Activated CD8-positive, alpha-beta T cell treated with anti-CD3 and anti-CD28 coated beads, Interleukin-2, amount 10 ng/mL, durations not matched to agents 7 days and 5 days (primary cell): ENCODE measurements around the gene ZNF319. TPM values are rescaled to one million over a fixed set of nuclear protein-coding genes. Genes with fewer than 3 reads are reported as not detected.

Source experiments
- ATAC-seq: fragments of 150-1000 bp; cut with Tn5 transposase; one replicate; pipeline ENCODE4 v1.10.0; 2021; ENCODE audit warnings: moderate library complexity
- CTCF ChIA-PET: fragments of 350-600 bp; sonication (Branson Sonifier 250); formaldehyde crosslinking; loops from one replicate; lab custom pipeline; 2021; ENCODE audit warnings: antibody characterized with exemption; lab: Charles Lee
- POLR2A ChIA-PET: fragments of 350-600 bp; sonication (Branson Sonifier 250); formaldehyde crosslinking; loops from one replicate; lab custom pipeline; 2021; ENCODE audit warnings: antibody characterized with exemption; lab: Charles Lee
- DNase-seq: peaks from one replicate; pipeline ENCODE4 v3.0.0-alpha.2; 2020
- H3K27ac Mint-ChIP-seq: one replicate; pipeline ENCODE4 v1.8.0; 2021; ENCODE audit warnings: mild to moderate bottlenecking, mixed read lengths
- H3K27me3 Mint-ChIP-seq: one replicate; pipeline ENCODE4 v1.8.0; 2021; ENCODE audit warnings: low read depth, mixed read lengths
- H3K36me3 Mint-ChIP-seq: one replicate; pipeline ENCODE4 v1.8.0; 2021; ENCODE audit warnings: low read depth, mixed read lengths
- H3K4me1 Mint-ChIP-seq: one replicate; pipeline ENCODE4 v1.8.0; 2021; ENCODE audit warnings: low read depth, mixed read lengths
- H3K4me3 Mint-ChIP-seq: one replicate; pipeline ENCODE4 v1.8.0; 2021; ENCODE audit warnings: mild to moderate bottlenecking, mixed read lengths
- H3K9me3 Mint-ChIP-seq: one replicate; pipeline ENCODE4 v1.8.0; 2022; ENCODE audit warnings: mixed read lengths; ENCODE audit not compliant: insufficient read depth
- total RNA-seq, 2 experiments: library from RNA; stranded (reverse); gene quantifications; one replicate each; pipeline ENCODE4 v1.2.3, GENCODE V29; 2021

The ZNF319 gene
- total RNA-seq, 2 experiments from 2014 or later: 16.6 to 17.0 TPM

DNA sequence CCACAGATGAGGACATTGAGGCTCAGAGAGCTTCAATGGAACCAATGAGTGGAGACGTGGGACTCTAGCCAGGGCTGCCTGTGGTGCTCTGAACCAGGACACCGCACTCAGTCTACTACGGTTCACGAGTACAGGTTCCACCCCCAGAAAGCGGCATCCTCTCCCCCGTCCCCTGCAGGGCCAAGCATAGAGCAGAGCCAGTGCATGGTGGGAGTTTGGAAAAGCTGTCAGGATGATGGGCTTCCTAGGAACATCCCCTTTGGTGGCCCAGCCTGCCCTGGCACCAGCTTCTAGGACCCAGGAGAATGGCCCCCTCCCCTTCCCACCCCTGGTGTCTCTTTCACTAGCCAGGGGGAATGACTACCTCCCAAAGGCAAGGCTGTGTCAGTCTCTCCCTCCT is 8.4 kb downstream of the ZNF319 start:
- H3K27ac Mint-ChIP-seq: no peak overlapping the region
- ChIA-PET CTCF (no interaction called here), POLR2A (no interaction called here)
- peaks cover under 1% of the 10 kb centered on the region for H3K27me3 Mint-ChIP-seq
- no peaks in the 10 kb centered on the region for H3K9me3 Mint-ChIP-seq
- ATAC-seq: no peak
- peaks cover 22% of the 10 kb centered on the region for H3K4me1 Mint-ChIP-seq
- H3K4me3 Mint-ChIP-seq: no peak overlapping the region
- DNase-seq: no peak
- peaks cover 21% of the 10 kb centered on the region for H3K36me3 Mint-ChIP-seq

DNA sequence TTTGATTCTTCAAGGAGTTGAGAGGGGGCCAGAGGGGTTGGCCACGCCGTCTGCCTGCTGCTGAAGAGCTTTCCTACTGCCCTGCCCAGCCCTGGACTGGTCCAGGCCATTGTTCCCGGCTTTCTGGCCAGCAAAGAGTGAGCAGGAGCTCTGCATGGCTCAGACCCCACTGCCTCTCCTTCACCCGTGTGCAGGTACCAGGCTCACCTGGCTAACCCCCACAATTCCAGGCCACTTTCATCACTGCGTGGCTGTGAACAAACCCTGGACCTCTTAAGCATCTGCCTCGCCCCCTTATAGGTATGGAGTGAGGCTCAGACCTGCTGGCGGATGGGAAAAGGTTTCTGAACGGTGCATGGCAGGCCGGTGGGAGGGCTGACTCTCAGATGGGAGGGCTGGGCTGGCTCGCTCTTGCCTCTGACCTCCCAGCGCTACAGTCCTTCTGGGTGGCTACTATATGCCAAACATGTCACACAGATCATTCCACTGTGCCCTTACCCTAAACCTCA is 8.9 kb downstream of the ZNF319 start:
- no peak for ATAC-seq
- Mint-ChIP-seq H3K36me3 (peaks cover 19% of the 10 kb centered on the region), H3K27me3 (peaks cover 5% of the 10 kb centered on the region), H3K27ac (no peak overlapping the region), H3K9me3 (no peaks in the 10 kb centered on the region), H3K4me3 (no peak overlapping the region), H3K4me1 (peaks cover 21% of the 10 kb centered on the region)
- ChIA-PET POLR2A (no interaction called here), CTCF (no interaction called here)
- no peak for DNase-seq

GRCh38 chr16:57988929-57989328 is 11.5 kb downstream of the ZNF319 start:
- Mint-ChIP-seq H3K27ac (no peak overlapping the region), H3K36me3 (no peaks in the 10 kb centered on the region), H3K4me3 (no peak overlapping the region), H3K9me3 (no peaks in the 10 kb centered on the region), H3K27me3 (peaks cover 12% of the 10 kb centered on the region), H3K4me1 (peaks cover 11% of the 10 kb centered on the region)
- ATAC-seq (no peak), DNase-seq (no peak)
- CTCF ChIA-PET: interaction anchor here (1.5 kb wide), 1 partner anchor 11 kb away, joined by 5 read pairs; the partner anchor contains the start of gene ZNF319
- POLR2A ChIA-PET: interaction anchor here (2.0 kb wide), 1 partner anchor 12 kb away, joined by 8 read pairs; the partner anchor contains the start of genes USB1 and ZNF319

DNA sequence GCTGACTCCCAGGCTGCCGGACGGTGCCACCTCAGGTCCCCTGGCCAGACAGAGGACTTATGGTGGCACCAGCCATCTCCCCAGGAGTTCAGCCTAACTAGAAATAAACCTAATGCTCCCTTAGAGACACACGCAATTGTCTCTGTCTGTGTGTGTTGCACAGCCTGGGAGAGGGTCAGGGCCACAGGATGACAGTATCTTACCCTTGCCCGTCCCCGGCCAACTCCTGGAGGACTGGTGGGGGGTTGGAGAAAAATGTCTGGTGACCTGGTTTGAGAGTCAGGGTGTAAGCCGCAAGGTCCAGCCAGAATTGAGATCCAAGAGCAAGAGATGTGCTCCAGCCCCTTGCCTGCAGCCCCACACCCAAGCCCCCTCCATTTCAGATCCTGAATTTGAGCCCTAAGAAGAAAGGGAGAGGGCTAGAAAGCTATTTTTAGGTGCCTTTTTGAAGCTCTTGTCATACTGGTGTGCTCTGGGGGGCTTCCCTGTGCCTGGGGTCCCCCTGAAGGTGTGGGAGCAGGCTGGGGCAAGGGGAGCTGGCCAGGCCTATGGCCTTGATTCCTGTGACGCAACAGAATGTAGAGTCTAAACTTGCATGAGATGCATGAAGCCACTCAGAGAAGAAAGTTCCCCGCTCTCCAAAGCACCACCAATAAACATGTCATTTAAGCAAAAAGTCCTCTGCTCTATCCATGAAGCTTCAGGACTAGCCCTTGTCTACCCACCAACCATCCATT is 12.9 kb downstream of the ZNF319 start:
- H3K27ac Mint-ChIP-seq: no peak overlapping the region
- ChIA-PET POLR2A (interaction anchor here (1.3 kb wide), 1 partner anchor 11 kb away, joined by 3 read pairs; no protein-coding TSS in a partner anchor), CTCF (no interaction called here)
- peaks cover 11% of the 10 kb centered on the region for H3K4me1 Mint-ChIP-seq
- ATAC-seq (no peak), DNase-seq (no peak)
- H3K9me3 Mint-ChIP-seq: no peaks in the 10 kb centered on the region
- H3K27me3 Mint-ChIP-seq: peaks cover 12% of the 10 kb centered on the region
- no peaks in the 10 kb centered on the region for H3K36me3 Mint-ChIP-seq
- H3K4me3 Mint-ChIP-seq: no peak overlapping the region

GRCh38 chr16:57986196-57986595 is 14.3 kb downstream of the ZNF319 start:
- DNase-seq (no peak), ATAC-seq (no peak)
- ChIA-PET CTCF (no interaction called here), POLR2A (no interaction called here)
- peak overlapping the region; percentile 82 for H3K4me3 Mint-ChIP-seq
- H3K9me3 Mint-ChIP-seq: no peaks in the 10 kb centered on the region
- peaks cover 11% of the 10 kb centered on the region for H3K4me1 Mint-ChIP-seq
- no peak overlapping the region for H3K27ac Mint-ChIP-seq
- peaks cover 15% of the 10 kb centered on the region for H3K27me3 Mint-ChIP-seq
- H3K36me3 Mint-ChIP-seq: no peaks in the 10 kb centered on the region

GRCh38 chr16:57985204-57986181 is 15.0 kb downstream of the ZNF319 start:
- peak overlapping the region; percentile 82 for H3K4me3 Mint-ChIP-seq
- ChIA-PET POLR2A (no interaction called here), CTCF (interaction anchor here (1.3 kb wide), 1 partner anchor 14 kb away, joined by 9 read pairs; no protein-coding TSS in a partner anchor)
- no peaks in the 10 kb centered on the region for H3K9me3 Mint-ChIP-seq
- H3K27ac Mint-ChIP-seq: peak overlapping the region; percentile 39
- no peaks in the 10 kb centered on the region for H3K36me3 Mint-ChIP-seq
- DNase-seq: no peak
- H3K4me1 Mint-ChIP-seq: peaks cover 11% of the 10 kb centered on the region
- peak; percentile 69 for ATAC-seq
- peaks cover 15% of the 10 kb centered on the region for H3K27me3 Mint-ChIP-seq

- Mint-ChIP-seq H3K36me3 (no peaks in the 10 kb centered on the region), H3K27me3 (peaks cover 15% of the 10 kb centered on the region), H3K9me3 (no peaks in the 10 kb centered on the region), H3K4me1 (peaks cover 11% of the 10 kb centered on the region), H3K27ac (peak overlapping the region; percentile 39), H3K4me3 (peak overlapping the region; percentile 82)
- ATAC-seq (peak; percentile 98), DNase-seq (peak; percentile 92)
- POLR2A ChIA-PET: no interaction called here
- CTCF ChIA-PET: interaction anchor here (1.3 kb wide), 1 partner anchor 15 kb away, joined by 9 read pairs; no protein-coding TSS in a partner anchor
Measured at GRCh38 chr16:57984443-57985203, 15.8 kb downstream of the ZNF319 start.

GRCh38 chr16:57982385-57982784 is 18.1 kb downstream of the ZNF319 start:
- POLR2A ChIA-PET: no interaction called here
- ATAC-seq: no peak
- H3K4me1 Mint-ChIP-seq: peaks cover 11% of the 10 kb centered on the region
- no peaks in the 10 kb centered on the region for H3K36me3 Mint-ChIP-seq
- DNase-seq: no peak
- peaks cover 15% of the 10 kb centered on the region for H3K27me3 Mint-ChIP-seq
- H3K4me3 Mint-ChIP-seq: no peak overlapping the region
- H3K9me3 Mint-ChIP-seq: no peaks in the 10 kb centered on the region
- CTCF ChIA-PET: interaction anchor here (1.3 kb wide), 1 partner anchor 16 kb away, joined by 3 read pairs; no protein-coding TSS in a partner anchor
- no peak overlapping the region for H3K27ac Mint-ChIP-seq

- ATAC-seq (no peak), DNase-seq (no peak)
- CTCF ChIA-PET: interaction anchor here (1.3 kb wide), 1 partner anchor 17 kb away, joined by 3 read pairs; no protein-coding TSS in a partner anchor
- H3K27me3 Mint-ChIP-seq: peaks cover 11% of the 10 kb centered on the region
- no peaks in the 10 kb centered on the region for H3K36me3 Mint-ChIP-seq
- POLR2A ChIA-PET: no interaction called here
- peaks cover 11% of the 10 kb centered on the region for H3K4me1 Mint-ChIP-seq
- H3K27ac Mint-ChIP-seq: no peak overlapping the region
- no peaks in the 10 kb centered on the region for H3K9me3 Mint-ChIP-seq
- no peak overlapping the region for H3K4me3 Mint-ChIP-seq
Measured at GRCh38 chr16:57981636-57982035, 18.8 kb downstream of the ZNF319 start.

DNA sequence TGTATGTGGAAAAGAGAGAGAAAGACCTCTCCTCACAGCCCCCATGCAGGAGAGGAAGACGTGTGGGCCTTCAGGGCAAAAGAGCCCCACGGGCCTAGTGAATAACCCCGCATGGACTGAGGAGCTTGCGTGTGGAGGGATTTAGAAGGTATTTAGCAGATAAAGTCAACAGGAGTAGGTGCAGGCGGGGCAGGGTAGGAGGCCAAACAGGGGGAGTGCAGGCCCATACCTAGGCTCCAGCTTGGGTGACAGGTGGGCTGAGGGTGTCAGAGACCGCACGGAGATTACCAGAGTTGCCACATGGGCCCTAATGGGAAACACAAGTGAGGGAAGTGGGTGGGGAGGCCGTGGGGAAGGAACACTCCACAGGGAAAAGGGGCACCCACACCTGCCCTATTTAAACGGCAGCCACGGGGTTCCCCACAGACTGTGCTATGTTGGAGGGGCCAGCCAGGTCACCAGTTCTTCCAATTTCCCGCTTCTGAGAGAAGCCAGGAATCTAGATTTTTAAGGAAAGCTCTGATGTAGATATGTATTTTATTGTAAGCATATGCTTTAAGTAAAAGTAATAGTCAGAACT is 21.4 kb downstream of the ZNF319 start:
- Mint-ChIP-seq H3K4me3 (no peak overlapping the region), H3K4me1 (peaks cover under 1% of the 10 kb centered on the region), H3K27ac (no peak overlapping the region), H3K9me3 (no peaks in the 10 kb centered on the region), H3K36me3 (no peaks in the 10 kb centered on the region), H3K27me3 (peaks cover 3% of the 10 kb centered on the region)
- POLR2A ChIA-PET: no interaction called here
- CTCF ChIA-PET: interaction anchor here (1.3 to 2.0 kb wide), 2 partner anchors 13 to 21 kb away, joined by 3 to 9 read pairs; partner anchors contain the start of genes USB1 and ZNF319
- DNase-seq (no peak), ATAC-seq (no peak)
